NCI-H82 treated with DMSO at 0.1 percent for 48 hours (cell line): ENCODE measurements around the gene USF1.
"Not testable (repeated sequence)": the region's sequence is repeated elsewhere in the genome, so short reads cannot be mapped to it uniquely, and the experiment has no call there.

Experiments used
- DNase-seq: peaks from one replicate; lab custom pipeline; 2025; ENCODE audit not compliant: unreplicated experiment; lab: John Stamatoyannopoulos, UW

The USF1 gene

DNA sequence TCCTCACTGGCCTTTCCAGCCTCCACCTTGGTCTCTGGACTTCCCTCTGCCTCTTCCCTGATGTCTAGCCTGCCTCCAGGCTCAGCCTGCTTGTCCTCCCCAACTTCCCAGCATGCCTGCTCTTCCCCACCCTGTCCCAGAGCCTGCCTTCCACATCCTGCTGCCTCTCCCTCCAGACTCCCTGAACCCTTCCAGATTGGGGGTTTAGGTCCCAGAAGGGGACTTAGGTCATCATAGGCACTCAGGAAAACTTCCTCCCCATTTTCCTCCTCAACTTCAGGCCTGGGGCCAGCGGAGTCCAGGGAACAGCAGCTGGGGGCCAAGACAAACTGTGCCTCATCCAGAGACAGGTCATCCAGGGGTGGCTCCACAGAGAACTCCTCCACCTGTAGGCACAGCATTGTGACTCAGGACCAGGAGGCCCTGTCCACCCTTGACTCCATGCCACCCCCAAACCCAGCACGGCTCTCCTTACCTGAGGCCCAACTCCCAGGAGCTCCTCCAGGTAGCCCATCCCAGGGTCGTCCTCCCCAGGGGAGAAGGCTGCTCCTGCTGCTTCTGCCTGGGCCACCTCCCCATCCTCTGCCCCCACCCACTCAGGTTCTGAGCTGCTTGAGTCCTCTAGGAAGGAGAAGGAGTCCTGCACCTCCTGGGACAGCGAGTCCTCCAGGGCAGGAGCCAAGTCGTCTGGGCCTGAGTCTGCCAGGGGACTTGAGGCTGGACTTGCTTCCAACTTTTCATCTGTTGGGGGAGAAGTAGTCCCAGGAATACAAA, 3.4 kb upstream of the USF1 start:
- DNase-seq: no peak

DNA sequence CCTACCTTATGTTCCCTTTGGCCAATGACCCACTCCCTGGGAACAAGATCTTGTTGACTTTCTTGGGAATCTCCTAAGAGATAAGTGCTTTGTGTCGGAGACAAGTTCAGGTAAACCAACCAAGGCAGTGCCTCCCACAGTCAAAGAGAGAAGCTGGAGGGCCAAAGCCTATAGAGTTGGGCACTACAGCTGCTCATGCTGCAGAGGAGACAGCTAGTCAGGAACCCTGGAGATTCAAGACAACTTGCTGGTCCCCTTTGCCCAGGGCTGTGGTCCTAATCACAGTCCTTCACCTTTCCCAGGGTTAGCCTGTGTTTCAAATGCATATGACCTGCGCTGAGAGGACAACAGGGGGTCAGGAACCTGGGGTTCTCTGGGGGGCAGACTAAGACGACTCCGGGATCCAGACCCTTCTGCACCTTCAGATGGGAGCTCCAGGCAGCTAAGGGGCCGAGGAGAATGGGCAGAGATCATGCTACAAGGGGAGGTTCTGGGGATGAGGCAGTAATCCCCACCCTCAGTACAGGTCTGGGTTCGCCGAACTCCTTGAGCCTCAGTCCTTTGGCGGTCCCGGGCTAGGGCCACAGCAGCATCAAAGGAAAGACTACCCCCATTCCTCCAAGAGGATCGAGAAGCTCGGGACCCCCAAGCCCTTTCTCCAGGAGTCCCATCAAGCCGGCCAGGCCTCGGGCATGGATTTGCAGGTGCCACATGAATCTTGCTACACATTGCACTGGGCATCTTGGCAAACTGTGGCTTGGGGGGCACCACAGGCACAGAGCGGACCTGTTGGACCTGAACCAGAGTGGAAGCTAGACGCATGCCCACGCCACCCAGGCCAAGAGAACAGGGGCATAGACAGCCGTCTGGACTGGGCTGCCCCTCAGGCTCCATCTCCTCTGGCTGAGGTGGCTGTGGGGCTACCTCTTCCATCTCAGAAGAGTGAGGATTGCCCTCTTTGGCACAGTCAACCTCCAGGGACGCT, 2.0 kb upstream of the USF1 start:
- no peak for DNase-seq

DNA sequence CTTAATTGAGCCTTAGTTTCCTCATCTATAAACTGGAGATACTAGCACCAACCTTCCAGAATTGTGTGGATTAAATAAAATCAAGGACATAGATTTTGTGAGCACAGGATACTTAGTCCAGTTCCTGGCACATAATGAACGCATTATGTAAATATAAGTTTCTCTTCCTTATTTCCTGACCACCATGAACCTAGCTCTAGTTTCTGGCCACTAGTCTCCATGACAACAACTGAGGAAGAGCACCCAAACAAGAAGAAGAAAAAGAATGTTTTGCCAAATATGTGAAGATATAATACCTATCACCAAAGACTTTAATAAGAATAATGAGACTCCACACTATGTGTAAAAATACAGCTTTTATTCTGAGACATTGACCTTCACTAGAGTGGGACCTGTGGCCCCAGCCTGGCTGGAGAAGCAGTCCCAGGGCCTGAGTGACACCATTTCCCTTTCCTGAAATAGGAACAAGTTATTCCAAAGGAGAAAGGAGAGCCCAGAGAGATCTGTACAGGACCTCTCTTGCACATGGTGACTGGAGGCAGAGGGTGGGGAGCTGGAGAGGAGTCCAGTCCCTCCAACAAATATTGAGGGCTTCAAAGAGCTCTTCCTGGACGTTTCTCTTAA, 940 bp upstream of the USF1 start:
- DNase-seq: no peak

DNA sequence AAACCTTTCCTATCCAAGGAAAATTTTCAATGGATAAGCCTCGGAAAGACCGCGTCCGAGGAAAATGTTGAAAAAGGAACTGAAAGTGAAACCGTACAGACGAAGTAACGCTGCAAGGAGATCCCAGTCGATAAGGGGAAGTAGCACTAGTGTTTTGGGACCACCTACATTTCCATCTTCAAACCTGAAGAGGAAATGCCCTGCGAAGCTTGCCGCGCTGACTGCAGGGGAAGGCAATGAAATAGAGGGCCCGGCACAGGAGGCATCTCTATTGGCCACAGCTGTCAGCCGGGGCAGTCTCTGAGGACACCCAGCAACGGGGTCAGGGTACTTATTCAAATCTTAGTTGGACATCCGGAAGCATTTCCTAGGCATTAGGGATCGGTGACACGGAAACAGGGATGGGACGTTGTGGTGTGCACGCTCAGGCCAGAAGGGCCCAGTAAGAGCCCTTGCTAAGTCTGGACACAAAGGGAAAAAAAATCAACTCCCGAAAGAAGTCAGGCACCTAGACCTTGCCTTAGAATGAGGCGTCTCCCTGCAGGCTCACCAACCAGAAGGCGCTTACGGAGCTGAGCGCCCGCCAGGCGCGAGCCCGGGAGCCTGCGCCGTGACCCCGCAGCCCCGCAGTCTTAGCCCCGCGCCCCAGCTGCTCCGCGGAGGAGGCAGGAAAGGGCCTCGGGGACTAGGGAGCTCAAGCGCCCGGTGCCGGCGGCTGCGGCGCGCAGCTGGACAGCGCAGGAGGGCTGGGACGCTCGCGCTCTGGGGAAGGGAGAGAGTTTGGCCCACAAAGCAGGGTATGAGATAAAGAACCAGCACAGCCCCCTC, 655 bp downstream of the USF1 start:
- peak; percentile 82 for DNase-seq

DNA sequence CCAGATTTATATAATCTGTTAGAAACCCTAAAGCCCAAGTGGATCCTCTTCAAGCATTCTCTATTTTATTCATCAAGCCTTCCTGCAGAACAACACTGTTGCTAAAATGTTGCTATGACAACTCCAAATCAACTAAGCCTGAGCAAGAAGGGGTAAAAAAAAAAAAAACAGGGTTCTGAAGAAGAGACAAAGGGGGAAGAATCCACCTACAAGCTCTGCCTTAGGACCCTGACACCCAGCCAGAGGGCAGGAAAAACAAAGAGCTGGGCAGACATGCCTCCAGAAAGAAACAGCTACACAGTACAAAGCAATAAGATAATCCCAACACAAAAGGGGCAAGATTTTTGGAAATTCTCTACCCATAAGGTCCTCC, 1.3 kb downstream of the USF1 start:
- no peak for DNase-seq

DNA sequence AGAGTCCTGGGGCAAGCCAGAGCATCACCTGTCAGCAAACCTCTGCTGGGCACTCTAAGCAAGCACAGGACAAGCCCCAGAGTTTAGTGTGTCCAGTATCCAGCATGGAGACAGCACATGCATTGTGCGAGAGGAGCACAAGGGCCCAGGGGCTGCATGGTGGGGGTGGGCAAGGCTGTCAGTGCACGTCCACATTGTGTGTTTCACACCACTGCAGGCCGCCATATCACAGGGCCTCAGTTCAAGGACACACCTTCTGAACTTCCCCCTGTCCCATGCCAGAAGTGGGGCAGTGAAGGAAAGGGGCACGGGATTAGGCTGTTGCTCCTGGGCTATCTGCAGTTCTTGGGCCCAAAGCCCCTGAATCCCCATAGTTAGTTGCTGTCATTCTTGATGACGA, 6.2 kb downstream of the USF1 start:
- DNase-seq: no peak

DNA sequence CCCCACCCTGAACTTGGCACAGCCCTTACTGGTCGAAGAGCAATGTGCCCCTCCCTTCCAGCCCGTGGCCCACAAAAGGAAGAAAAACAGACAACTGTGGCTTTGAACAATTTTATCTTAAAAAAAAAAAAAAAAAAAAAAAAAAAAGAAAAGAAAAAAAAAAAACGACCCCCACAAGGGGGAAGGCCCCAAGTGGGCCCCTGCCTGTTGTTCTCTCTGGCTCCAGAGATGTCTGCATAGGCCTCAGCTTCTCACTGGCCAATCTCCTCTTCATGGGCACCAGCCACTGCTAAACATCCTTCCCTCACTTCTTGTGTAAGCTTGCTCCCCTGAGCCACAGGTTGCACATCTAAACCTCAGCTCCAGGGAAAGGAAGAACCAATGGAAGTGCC, 6.6 kb downstream of the USF1 start:
- DNase-seq: no peak

DNA sequence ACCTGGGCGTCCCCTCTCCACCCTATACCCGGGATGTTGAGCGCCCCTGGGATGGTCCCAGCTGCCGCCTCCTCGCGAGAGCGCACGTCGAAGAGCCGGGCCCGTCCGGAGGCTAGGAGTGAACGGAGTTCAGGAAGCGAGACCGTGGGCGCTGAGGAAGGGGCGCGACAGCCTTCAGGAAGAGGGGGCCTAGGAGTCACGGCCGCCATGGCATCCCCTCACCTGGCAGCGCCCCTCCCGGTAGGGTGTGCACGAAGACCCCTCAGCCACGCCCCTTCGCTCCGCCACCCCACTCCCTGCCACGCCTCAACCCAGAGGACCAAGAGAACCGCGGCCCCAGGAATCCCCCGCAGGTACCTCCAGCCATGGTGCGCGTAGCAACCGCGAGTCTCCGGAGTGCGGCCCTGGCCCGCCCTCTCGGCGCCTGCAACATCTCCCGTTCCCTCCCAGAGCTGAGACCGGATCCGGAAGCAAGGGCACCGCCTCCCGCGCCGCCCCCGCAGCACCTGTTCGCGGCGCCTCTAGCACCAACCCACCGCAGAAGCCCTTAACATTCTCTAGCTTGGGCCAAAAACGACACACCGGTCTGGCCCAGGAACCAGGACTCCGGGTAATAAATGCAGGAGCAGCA, 7.1 kb downstream of the USF1 start, which contains the start of gene TSTD1:
Gene TSTD1 (minus strand): TSS at position 442 of the 631 bp plus-strand sequence. CDS start 75 bp downstream, at position 367.
- DNase-seq: no peak

DNA sequence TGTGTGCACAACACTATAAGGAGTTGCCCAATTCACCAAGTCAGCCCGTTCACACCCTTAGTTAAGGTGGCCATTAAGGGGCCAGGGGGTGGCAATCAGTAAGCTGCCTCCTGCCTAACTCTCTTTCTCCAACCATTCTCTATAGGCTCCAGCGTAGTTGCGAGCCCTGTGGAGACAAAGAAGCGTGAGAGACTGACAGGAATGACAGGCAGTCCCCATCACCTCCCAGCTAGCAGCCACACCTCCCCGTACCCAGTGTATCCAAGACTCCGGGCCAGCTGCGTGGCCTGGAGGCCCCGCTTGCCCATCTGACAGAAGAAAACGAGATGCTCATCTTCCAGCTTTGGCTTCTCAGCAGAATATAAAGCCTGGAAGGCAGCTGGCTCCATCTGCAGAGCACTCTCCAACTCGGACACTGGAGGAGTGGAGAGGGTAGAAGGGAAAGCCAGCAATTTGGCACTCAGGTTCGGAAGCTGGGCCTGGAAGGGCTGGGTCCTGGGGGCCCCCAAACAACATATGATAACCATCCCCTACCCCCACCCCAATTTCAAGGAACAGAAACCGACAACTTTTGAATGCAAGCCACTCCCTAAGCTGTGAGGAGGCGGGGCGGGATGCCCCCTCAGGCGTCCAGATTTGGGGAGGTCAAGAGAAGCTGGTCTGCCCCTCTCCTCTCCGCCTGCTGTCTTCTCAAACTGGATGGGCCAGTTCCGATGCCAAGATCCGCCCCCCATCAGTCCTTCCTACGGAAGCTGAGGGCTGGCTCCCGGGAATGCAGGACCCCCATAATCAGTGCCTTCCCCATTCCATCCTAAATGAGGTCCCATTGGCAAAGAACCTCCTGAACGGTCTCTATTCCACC, 7.9 kb downstream of the USF1 start:
- DNase-seq: no peak

DNA sequence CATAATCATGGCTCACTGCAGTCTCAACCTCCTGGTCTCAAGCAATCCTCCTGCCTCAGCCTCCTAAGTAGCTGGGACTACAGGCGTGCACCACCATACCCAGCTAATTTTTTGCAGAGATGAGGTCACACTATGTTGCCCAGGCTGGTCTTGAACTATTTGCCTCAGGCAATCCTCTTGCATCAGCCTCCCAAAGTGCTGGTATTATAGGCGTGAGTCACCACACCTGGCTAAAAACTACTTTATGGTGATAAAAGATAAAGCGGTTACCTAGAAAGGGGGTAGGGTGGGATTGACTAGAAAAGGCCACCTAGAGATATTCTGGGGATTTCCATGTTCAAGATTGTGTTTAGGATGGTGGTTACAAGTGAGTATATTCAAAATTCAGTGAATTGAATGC, 12.0 kb downstream of the USF1 start:
- no peak for DNase-seq

DNA sequence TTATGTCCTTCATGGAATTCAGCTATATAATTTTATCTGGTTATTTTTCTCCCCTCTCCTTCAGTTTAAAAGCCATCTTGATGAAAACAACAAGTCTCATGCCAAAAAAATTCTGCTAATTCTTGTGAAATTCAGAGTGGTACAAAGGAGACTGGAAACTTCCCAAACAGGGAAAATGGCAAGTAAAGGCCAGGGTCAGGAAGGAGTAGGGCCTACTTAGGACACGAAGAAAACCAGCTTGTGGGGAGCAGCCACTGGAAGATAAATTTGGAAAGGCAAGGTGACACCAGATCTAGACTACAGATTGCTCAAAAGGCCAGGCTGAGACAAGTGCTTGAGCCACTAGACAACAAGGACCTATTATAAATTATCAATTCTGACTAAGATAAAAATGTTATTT, 13.4 kb downstream of the USF1 start:
- no peak for DNase-seq

DNA sequence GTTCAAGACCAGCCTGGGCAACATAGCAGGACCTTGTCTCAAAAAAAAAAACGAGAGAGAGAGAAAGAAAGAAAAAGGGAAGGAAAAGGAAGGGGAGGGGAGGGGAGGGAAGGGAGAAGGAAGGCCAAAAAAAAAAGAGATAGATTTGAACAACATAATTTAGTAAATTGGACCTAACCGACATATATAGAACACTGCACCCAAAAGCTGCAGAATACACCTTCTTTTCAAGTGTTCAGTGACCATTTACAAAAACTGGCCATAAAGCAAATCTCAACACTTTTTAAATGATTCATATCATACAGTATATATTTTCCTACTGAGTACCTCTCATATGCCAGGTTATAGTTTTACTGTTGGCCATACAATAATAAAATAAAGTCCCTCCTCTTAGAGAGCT, 13.9 kb downstream of the USF1 start:
- no peak for DNase-seq

DNA sequence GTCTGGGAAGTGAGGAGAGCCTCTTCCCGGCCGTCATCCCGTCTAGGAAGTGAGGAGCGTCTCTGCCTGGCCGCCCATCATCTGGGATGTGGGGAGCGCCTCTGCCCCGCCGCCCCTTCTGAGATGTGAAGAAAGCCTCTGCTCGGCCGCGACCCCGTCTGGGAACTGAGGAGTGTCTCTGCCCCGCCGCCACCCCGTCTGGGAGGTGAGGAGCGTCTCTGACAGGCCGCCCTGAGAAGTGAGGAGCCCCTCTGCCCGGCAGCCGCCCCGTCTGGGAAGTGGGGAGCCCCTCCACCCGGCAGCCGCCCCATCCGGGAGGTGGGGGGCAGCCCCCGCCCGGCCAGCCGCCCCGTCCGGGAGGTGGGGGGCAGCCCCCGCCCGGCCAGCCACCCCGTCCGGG, 16.3 kb downstream of the USF1 start:
- not testable (repeated sequence) for DNase-seq

DNA sequence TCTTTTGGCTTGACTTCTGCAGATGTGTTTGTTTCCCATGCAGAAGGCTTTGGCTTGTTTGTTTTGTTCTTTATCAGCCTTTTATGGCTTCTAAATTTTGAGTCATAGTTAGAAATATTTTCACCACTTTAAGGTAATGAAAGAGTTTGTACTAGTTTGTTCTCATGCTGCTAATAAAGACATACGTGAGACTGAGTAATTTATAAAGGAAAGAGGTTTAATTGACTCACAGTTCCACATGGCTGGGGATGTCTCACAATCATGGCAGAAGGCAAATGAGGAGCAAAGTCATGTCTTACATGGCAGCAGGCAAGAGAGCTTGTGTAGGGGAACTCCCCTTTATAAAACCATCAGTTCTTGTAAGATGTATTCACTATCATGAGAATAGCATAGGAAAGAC, 18.8 kb downstream of the USF1 start:
- not testable (repeated sequence) for DNase-seq

DNA sequence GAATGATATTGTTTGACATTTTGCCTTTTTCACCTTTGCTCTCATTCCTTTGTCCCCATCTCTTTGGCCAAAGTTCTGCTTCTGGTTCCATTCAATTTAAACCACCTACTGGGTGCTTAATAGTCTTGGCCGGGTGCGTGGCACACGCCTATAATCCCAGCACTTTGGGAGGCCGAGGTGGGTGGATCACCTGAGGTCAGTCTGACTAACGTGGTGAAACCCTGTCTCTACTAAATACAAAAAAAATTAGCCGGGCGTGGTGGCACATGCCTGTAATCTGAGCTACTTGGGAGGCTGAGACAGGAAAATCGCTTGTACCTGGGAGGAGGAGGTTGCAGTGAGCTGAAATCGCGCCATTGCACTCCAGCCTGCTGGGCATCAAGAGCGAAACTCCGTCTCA, 23.3 kb downstream of the USF1 start:
- DNase-seq: not testable (repeated sequence)

DNA sequence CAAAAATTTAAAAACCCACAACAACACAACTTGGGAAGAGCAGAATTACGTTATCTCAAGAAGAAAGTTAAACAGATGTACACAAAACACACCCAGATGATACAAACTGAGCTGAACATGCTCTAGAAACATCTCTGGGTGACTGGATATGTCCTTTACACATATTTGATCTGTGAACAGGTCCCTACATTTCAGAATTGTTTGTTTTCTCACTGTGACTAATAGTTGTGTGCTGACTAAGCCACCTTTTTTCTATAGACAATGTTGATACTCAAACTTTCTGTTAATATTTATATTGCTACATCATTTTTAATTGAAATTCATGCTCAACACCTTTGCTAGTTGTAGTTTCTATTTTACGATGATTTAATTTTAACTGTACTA, 23.8 kb downstream of the USF1 start:
- no peak for DNase-seq

DNA sequence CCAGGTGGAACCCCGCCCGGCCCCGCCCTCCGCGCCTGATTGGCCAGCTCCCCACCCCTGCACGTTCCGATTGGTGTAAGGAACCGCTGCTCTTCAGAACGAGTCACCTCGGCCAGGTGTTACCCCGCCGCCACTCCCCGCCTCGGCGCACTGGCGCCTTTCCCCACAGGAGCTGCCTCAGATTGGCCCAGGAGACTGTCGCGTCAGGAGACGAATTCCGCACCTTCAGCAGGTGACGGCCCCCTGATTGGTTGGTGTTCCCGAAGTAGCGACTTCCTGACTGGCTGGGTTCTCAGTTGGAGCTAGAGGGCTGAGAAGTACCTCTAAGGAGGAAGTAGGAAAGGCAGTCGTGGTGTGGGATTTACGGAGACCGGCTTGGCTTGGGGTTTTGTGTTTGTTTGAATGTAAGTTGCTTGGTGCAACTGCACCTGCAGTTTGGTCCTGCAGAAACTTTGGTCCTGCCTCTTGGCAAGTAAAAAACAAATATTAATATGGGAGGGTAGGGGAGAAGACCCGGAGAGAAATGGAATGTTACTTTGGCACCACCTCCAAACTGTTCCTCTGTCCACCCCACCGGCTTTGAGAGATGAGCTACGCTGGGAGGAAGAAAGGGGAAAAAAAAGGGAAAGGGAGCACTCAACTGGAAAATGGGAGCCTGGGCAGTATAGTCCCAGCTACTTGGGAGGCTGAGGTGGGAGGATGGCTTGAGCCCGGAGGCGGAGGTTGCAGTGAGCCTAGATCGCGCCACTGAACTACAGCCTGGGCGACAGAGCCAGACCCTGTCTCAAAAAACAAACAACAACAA, 24.4 kb downstream of the USF1 start:
- DNase-seq: peak; percentile 68

DNA sequence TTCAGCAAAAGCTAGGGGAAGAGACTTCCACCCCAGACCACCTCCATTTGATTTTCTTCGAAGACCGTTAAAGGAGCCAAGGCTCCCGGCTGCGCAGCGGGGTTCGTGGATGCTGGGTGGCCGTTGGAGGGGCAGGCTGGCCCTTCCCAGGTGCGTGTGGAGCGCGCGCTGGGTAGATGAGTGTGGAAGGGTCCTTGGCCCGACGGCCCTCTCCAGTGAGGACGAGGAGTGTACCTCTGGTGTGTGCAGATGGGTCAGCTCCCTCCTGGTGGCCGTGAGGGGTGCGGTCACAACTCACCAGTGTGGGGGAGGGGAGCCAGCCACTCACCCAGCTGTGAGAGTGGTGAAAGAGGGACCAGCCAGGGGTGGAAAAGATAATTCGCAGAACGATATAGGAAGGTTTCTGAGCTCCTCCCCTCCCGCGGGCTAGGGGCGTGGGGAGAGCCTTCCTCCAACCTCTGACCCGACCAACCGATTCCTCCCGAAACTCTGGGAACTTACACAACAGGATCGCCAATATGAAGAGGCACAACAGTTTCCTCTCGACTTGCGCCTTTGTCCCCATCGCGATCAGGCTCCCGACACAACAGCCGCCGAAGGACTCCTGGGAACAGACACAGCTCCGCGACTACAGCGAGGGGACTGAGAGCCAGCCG, 25.1 kb downstream of the USF1 start, which contains the start of gene F11R:
Gene F11R (minus strand): TSS at position 644 of the 656 bp plus-strand sequence. CDS start 79 bp downstream, at position 565.
- DNase-seq: no peak
